ENCODE data around the gene PLEKHG3.
A peak's percentile ranks its signal among the peaks of the same experiment; 100 is the strongest.

PLEKHG3 gene

GRCh38 chr14:64725261-64725815 is 21.1 kb downstream of the PLEKHG3 start:
- FAIRE-seq (no peak), DNase-seq (ENCODE audit: low spot score) (no peak)

DNA sequence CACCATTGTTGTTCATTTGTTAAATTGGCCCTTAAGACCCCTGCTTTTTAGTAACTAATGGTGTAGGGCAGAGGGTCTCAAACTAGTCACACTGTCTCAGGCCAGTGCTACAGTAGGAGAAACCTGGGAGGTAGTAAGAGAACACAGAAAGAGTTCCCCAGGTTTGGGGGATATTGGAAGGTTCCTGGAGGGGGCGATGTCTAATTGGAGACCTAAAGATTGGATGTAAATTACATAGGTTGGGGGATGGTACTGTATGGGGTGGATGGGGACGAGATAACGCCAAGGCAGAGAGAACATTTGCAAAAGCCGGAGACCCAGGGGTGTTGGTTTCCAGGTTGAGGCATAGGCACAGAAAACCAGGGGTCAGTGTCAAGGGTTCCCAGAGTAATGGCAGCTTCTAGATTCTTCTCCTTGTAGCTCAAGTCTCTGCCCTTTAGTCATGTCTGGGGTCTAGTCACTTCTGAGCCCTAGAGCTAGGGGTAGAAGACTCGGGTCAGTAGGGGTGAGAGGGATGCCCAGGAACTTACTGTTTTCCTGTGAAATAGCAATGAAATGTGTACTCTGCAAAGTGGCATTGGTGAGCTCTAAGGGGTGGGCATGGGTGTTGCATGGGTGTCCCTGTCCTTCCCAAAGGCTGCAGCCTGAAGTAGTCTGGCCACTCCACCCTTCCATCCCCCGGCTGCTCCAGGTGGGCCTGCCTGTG is 21.8 kb downstream of the PLEKHG3 start:
- DNase-seq (ENCODE audit: low spot score) (no peak), FAIRE-seq (no peak)

DNA sequence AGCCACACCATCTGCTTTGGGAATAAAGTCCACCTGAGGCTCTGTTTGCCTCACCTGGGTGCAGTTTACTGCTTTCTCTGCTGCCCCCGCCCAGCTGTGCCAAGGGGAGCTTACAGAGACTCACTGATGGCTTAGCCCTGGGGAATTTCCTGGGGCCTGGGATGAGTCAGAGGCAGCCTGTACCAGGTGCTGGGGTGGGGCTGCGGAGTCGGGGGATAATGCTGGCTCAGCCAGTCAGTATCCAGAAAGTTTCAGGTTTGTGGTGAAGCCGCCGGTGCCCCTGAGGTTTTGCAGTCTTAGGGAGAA is 22.3 kb downstream of the PLEKHG3 start:
- FAIRE-seq, result peak; percentile 99
- peak; percentile 99 for DNase-seq (ENCODE audit: low spot score)

DNA sequence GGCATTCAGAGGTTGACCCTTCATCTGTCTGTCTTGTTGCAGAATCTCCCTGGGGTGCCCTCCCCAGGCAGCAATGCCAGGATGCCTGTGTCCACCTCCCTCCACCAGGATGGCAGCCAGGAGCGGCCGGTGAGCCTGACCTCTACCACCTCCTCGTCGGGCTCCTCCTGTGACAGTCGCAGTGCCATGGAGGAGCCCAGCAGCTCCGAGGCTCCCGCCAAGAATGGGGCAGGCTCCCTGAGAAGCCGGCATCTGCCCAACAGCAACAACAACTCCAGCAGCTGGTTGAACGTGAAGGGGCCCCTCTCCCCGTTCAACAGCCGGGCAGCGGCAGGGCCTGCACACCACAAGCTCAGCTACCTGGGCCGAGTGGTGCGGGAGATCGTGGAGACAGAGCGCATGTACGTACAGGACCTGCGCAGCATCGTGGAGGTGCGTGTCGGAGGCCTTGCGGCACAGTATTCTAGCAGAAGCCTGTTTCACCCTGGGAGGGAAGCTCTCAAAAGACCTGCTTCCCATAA is 23.4 kb downstream of the PLEKHG3 start:
- DNase-seq (ENCODE audit: low spot score) (no peak), FAIRE-seq (no peak)

DNA sequence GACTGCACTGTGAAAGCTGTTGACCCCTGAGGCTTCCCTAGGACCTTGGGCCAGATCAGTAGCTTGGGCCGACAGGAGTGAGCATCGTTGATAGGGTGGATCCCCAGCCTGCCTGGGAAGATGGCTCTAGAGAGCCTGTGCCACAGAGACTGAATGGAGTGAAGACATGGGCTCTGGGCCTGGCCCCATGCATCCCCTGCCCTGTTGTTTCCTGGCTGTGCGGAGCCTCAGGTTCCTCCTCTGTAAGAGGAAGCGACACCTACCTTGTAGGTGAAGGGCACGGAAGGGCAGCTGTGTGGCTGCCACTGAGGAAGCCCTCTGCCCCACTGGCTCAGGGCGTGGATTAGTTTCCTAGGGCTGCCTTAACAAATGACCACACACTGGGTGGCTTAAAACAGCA is 23.9 kb downstream of the PLEKHG3 start:
- DNase-seq (ENCODE audit: low spot score), result no peak
- no peak for FAIRE-seq

DNA sequence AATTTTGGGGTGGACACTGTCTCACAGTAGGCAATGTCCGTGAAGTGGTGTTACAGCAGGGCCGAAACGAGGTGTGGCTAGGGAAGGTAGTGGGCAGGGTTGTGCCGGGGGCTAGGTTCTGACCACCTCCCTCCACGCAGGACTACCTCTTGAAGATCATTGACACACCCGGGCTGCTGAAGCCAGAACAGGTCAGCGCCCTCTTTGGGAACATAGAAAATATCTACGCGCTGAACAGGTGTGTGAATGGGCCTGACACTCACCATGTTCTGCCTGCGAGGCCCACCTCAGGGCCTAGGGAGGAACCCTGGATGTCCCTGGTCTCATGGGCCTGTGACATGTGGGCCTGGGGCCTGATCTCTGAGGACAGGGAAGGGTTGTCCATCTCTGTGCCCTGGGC is 24.6 kb downstream of the PLEKHG3 start:
- DNase-seq (ENCODE audit: low spot score) (no peak), FAIRE-seq (peak; percentile 93)

- FAIRE-seq (no peak), DNase-seq (ENCODE audit: low spot score) (no peak)
These were observed 25.3 kb downstream of the PLEKHG3 start for GRCh38 chr14:64729386-64730060.

DNA sequence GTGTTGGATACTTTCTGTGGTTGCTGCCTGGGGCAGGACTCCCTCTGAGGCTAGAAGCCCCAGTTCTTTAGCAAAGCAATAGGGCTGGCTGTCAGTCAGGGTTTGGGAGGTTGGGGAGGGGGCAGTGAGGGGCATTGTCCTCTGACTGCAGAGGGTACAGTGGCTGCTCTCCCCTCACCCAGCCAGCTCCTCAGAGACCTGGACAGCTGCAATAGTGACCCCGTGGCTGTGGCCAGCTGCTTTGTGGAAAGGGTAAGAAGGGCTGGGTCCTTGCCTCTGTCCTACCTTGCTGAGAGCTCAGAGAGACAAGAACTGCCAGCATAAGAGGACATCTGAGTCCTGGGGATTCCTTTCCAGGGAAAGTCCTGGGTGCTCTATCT is 25.8 kb downstream of the PLEKHG3 start:
- FAIRE-seq (peak; percentile 82), DNase-seq (ENCODE audit: low spot score) (no peak)

- DNase-seq (ENCODE audit: low spot score) (no peak), FAIRE-seq (no peak)
These were observed 26.5 kb downstream of the PLEKHG3 start for GRCh38 chr14:64730681-64731080.

DNA sequence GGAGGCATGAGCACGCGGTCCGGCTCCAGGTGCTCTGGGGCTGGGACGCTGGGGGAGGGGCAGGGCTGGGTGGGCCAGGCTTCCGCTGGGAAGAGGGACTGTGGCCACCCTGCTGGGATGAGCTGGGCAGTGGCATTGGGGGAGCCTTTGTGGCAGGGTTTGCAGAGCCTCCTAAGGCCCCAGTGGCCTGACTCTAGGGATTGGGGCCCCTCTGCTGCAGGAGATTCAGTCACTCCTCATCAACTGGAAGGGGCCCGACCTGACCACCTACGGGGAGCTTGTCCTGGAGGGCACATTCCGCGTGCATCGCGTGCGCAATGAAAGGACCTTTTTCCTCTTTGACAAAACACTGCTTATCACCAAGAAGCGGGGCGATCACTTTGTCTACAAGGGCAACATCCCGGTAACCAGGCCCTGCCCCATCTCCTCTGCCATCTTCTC is 26.9 kb downstream of the PLEKHG3 start:
- no peak for DNase-seq (ENCODE audit: low spot score)
- FAIRE-seq, result no peak

DNA sequence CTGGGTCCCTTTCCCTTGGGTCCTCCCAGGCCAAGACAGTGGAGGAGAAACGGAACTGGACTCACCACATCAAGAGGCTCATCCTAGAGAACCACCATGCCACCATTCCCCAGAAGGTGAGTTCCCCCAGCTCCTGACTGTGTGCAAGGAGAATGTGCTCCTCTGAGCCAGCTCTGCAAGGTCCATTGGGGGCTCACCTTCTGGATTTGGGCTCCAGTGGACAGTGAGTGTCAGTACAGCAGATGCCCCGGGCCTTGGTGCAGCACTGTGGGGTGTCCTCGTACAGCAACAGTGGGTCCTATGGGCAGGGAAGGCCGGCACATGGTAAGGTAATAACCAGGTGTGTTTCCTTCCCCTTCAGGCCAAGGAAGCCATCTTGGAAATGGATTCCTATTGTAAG is 27.8 kb downstream of the PLEKHG3 start:
- FAIRE-seq, result peak; percentile 78
- no peak for DNase-seq (ENCODE audit: low spot score)

GRCh38 chr14:64732536-64733120 is 28.4 kb downstream of the PLEKHG3 start:
- DNase-seq (ENCODE audit: low spot score), result no peak

DNA sequence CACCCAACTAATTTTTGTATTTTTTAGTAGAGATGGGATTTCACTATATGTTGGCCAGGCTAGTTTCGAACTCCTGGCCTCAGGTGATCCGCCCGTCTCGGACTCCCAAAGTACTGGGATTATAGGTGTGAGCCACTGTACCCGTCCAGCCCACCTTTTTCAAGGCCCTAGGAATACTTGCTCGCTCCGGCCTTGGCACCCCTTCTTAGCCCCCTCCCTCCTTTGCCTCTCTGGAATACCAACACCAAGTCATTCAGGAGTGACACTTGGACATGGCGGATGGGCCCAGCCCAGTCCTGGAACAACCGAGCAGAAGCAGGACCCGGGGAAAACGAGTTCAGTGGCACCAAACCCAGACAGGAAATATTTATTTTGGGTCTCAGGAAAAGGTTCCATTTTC is 29.1 kb downstream of the PLEKHG3 start:
- FAIRE-seq, result no peak

More at GRCh38 chr14:64732536-64733120, 28.4 kb downstream of the PLEKHG3 start:
- no peak for FAIRE-seq

GRCh38 chr14:64733899-64734298 is 29.7 kb downstream of the PLEKHG3 start:
- peak; percentile 92 for FAIRE-seq
- DNase-seq (ENCODE audit: low spot score), result no peak

More for the DNA sequence above, 29.1 kb downstream of the PLEKHG3 start:
- DNase-seq (ENCODE audit: low spot score), result no peak

GRCh38 chr14:64734990-64735389 is 30.8 kb downstream of the PLEKHG3 start:
- FAIRE-seq (peak; percentile 61), DNase-seq (ENCODE audit: low spot score) (no peak)

DNA sequence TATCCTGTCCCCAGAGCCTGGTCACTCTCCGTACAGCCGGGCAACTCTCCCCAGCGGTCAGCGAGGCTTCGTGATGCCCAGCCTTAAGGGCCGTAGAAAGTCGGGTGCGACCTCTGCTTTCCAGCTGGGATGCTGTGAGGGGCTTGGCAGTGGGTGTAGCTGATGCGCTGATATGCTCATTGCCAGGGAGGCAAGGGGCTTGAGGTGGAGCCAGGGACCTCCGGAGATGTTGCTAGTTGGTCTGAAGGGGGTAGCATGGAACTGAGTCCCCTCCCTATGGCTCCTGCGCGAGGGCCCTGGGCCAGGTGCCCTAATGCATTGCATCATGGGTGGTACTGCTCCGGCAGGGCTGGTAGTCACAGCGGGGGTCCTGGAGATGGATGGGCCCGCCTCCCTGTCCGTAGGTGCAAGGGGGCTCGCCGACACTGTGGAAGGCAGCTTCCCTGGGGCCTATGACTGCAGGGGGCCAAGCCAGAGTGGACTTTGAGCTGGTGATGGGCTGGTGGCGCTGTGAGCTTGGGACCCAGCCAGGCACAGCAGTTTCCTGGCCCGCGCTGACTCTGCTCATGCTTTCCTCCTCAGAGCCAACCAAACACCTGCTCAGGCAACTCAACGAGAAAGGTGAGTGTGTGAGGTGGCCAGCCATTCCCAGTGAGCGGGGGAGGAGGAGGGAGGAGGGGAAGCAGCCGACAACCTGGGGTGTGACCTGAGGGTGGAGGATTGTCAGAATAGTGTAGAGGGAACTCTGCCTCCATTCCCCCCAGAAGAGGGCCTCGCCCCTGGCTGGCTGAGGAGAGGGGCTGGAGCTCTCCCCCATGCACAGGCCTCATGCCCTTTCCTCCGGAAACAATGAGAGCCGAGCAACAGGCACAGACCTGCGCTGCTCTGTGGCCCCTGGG is 32.3 kb downstream of the PLEKHG3 start:
- DNase-seq (ENCODE audit: low spot score) (no peak), FAIRE-seq (peak; percentile 55)

- peak; percentile 70 for FAIRE-seq
- no peak for DNase-seq (ENCODE audit: low spot score)
These were observed 33.4 kb downstream of the PLEKHG3 start for GRCh38 chr14:64737391-64738280.

GRCh38 chr14:64738281-64738804 is 34.1 kb downstream of the PLEKHG3 start:
- DNase-seq (ENCODE audit: low spot score) (no peak), FAIRE-seq (peak; percentile 87)

GRCh38 chr14:64741200-64741599 is 37.0 kb downstream of the PLEKHG3 start:
- DNase-seq (ENCODE audit: low spot score) (no peak), FAIRE-seq (peak; percentile 20)

DNA sequence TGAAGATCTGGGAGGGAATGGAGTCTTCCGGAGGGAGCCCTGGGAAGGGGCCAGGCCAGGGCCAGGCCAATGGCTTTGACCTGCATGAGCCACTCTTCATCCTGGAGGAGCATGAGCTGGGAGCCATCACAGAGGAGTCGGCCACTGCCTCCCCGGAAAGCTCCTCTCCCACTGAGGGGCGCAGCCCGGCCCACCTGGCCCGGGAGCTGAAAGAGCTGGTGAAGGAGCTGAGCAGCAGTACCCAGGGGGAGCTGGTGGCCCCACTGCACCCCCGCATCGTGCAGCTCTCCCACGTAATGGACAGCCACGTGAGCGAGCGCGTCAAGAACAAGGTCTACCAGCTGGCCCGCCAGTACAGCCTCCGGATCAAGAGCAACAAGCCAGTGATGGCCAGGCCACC is 37.7 kb downstream of the PLEKHG3 start:
- FAIRE-seq (peak; percentile 35), DNase-seq (ENCODE audit: low spot score) (no peak)

All from urothelium cell line (cell line).